H7 (cell line): ENCODE measurements around the gene CAMK1D. TPM values are rescaled to one million over a fixed set of nuclear protein-coding genes. Genes with fewer than 3 reads are reported as not detected.

ENCODE experiments used
- DNase-seq: peaks from one replicate; pipeline ENCODE4 v3.0.0; 2012
- H3K27me3 ChIP-seq: 2 replicates; pipeline ENCODE4 v1.6.0; 2011; ENCODE audit warnings: mild to moderate bottlenecking, low read length; ENCODE audit not compliant: control insufficient read depth, insufficient read depth
- H3K36me3 ChIP-seq: replicated peaks from 2 replicates; pipeline ENCODE4 v1.5.1; 2011; ENCODE audit warnings: low read length; ENCODE audit not compliant: control insufficient read depth, insufficient read depth
- H3K4me3 ChIP-seq: 2 replicates; pipeline ENCODE4 v1.5.1; 2011; ENCODE audit warnings: low read depth, mild to moderate bottlenecking, control low read depth, low read length, moderate library complexity; ENCODE audit not compliant: insufficient read depth
- total RNA-seq: library from RNA; depleted of rRNA; stranded (reverse); fragments of >200 nt; shearing (Covaris generic); gene quantifications from 2 replicates; pipeline ENCODE4 v1.2.3, GENCODE V29; 2014

CAMK1D gene
- total RNA-seq, 1 experiment from 2014 or later = 2.9 TPM

GRCh38 chr10:12590675-12591659, 241.6 kb downstream of the CAMK1D start:
- H3K27me3 ChIP-seq = no peaks in the 10 kb centered on the region
- H3K4me3 ChIP-seq = no peak overlapping the region
- H3K36me3 ChIP-seq = no peaks in the 10 kb centered on the region
- DNase-seq = no peak

GRCh38 chr10:12592967-12593366, 243.6 kb downstream of the CAMK1D start:
- no peaks in the 10 kb centered on the region for H3K36me3 ChIP-seq
- DNase-seq = no peak
- no peaks in the 10 kb centered on the region for H3K27me3 ChIP-seq
- H3K4me3 ChIP-seq = no peak overlapping the region

GRCh38 chr10:12594448-12594944, 245.1 kb downstream of the CAMK1D start:
- DNase-seq = no peak
- H3K27me3 ChIP-seq = no peaks in the 10 kb centered on the region
- H3K4me3 ChIP-seq = no peak overlapping the region
- H3K36me3 ChIP-seq = no peaks in the 10 kb centered on the region

GRCh38 chr10:12595936-12596576, 246.7 kb downstream of the CAMK1D start:
- Histone ChIP-seq H3K36me3 (no peaks in the 10 kb centered on the region), H3K4me3 (no peak overlapping the region), H3K27me3 (no peaks in the 10 kb centered on the region)
- DNase-seq = no peak

- Histone ChIP-seq H3K4me3 (no peak overlapping the region), H3K27me3 (no peaks in the 10 kb centered on the region), H3K36me3 (no peaks in the 10 kb centered on the region)
- DNase-seq = no peak
Observed at GRCh38 chr10:12597176-12597575, 247.8 kb downstream of the CAMK1D start.

- Histone ChIP-seq H3K4me3 (no peak overlapping the region), H3K36me3 (no peaks in the 10 kb centered on the region), H3K27me3 (no peaks in the 10 kb centered on the region)
- no peak for DNase-seq
Observed at GRCh38 chr10:12597788-12598765, 248.7 kb downstream of the CAMK1D start.

- H3K36me3 ChIP-seq = no peaks in the 10 kb centered on the region
- H3K27me3 ChIP-seq = no peaks in the 10 kb centered on the region
- no peak for DNase-seq
- H3K4me3 ChIP-seq = no peak overlapping the region
Observed at GRCh38 chr10:12600652-12601051, 251.3 kb downstream of the CAMK1D start.

GRCh38 chr10:12602521-12602920, 253.2 kb downstream of the CAMK1D start:
- Histone ChIP-seq H3K36me3 (no peaks in the 10 kb centered on the region), H3K4me3 (no peak overlapping the region), H3K27me3 (no peaks in the 10 kb centered on the region)
- no peak for DNase-seq

GRCh38 chr10:12603766-12604470, 254.6 kb downstream of the CAMK1D start:
- no peak overlapping the region for H3K4me3 ChIP-seq
- H3K36me3 ChIP-seq = no peaks in the 10 kb centered on the region
- H3K27me3 ChIP-seq = no peaks in the 10 kb centered on the region
- DNase-seq = no peak

GRCh38 chr10:12605580-12606405, 256.4 kb downstream of the CAMK1D start:
- Histone ChIP-seq H3K4me3 (no peak overlapping the region), H3K27me3 (no peaks in the 10 kb centered on the region)
- DNase-seq = peak; percentile 48

GRCh38 chr10:12606461-12606860, 257.1 kb downstream of the CAMK1D start:
- H3K27me3 ChIP-seq = no peaks in the 10 kb centered on the region
- no peak overlapping the region for H3K4me3 ChIP-seq
- DNase-seq = no peak
- no peaks in the 10 kb centered on the region for H3K36me3 ChIP-seq

More at GRCh38 chr10:12605580-12606405, 256.4 kb downstream of the CAMK1D start:
- H3K36me3 ChIP-seq = no peaks in the 10 kb centered on the region

- no peak for DNase-seq
- Histone ChIP-seq H3K27me3 (no peaks in the 10 kb centered on the region), H3K36me3 (no peaks in the 10 kb centered on the region), H3K4me3 (no peak overlapping the region)
Observed at GRCh38 chr10:12608761-12609160, 259.4 kb downstream of the CAMK1D start.

- no peak for DNase-seq
- Histone ChIP-seq H3K36me3 (no peaks in the 10 kb centered on the region), H3K27me3 (no peaks in the 10 kb centered on the region), H3K4me3 (no peak overlapping the region)
Observed at GRCh38 chr10:12609435-12609834, 260.1 kb downstream of the CAMK1D start.
